HepG2 (cell line): ENCODE measurements around the gene MEX3A. TPM values are rescaled to one million over a fixed set of nuclear protein-coding genes. Genes with fewer than 3 reads are reported as not detected.

ENCODE experiments used
- ARNT2 ChIP-seq: sonication (generic); formaldehyde crosslinking; IDR thresholded peaks from 2 replicates; pipeline ENCODE4 v1.8.0; 2022; ENCODE audit warnings: mild to moderate bottlenecking, low read depth, missing genetic modification reagents, moderate library complexity
- BHLHE40 ChIP-seq: IDR thresholded peaks from 2 replicates; pipeline ENCODE4 v1.6.1; 2011; ENCODE audit warnings: low read length, improper control_type of control experiment
- CAMTA2 ChIP-seq: sonication (generic); formaldehyde crosslinking; IDR thresholded peaks from 2 replicates; pipeline ENCODE4 v1.4.0; 2020; ENCODE audit warnings: mild to moderate bottlenecking, missing genetic modification reagents, borderline replicate concordance
- DPF2 ChIP-seq: sonication (generic); formaldehyde crosslinking; IDR thresholded peaks from 2 replicates; pipeline ENCODE4 v1.4.0; 2020; ENCODE audit warnings: mild to moderate bottlenecking, low read depth, missing genetic modification reagents, borderline replicate concordance
- HES4 ChIP-seq: sonication (generic); formaldehyde crosslinking; IDR thresholded peaks from 2 replicates; pipeline ENCODE4 v1.9.0; 2021; ENCODE audit warnings: mild to moderate bottlenecking, missing genetic modification reagents, borderline replicate concordance
- KAT2B ChIP-seq: fragments of 150-350 bp; IDR thresholded peaks from 2 replicates; pipeline ENCODE4 v1.6.1; 2014; ENCODE audit warnings: low read depth, low read length, borderline replicate concordance
- KAT8 ChIP-seq: IDR thresholded peaks from 2 replicates; pipeline ENCODE4 v1.6.1; 2016; ENCODE audit warnings: missing genetic modification reagents, missing compliant biosample characterization
- MATR3 ChIP-seq: sonication (generic); formaldehyde crosslinking; IDR thresholded peaks from 2 replicates; pipeline ENCODE4 v1.4.0; 2020; ENCODE audit warnings: missing genetic modification reagents
- MBNL3 ChIP-seq: fragments of 250-450 bp; sonication (Bioruptor Pico); conservative IDR thresholded peaks from 2 replicates; pipeline ENCODE4 v1.8.0; 2022; ENCODE audit warnings: mild to moderate bottlenecking, inconsistent platforms
- MEIS1 ChIP-seq: sonication (generic); formaldehyde crosslinking; IDR thresholded peaks from 2 replicates; pipeline ENCODE4 v1.9.0; 2021; ENCODE audit warnings: mild to moderate bottlenecking, missing genetic modification reagents, moderate library complexity, borderline replicate concordance
- NFATC3 ChIP-seq: sonication (generic); formaldehyde crosslinking; IDR thresholded peaks from 2 replicates; pipeline ENCODE4 v1.5.1; 2020; ENCODE audit warnings: mild to moderate bottlenecking, missing genetic modification reagents
- REL ChIP-seq: sonication (generic); formaldehyde crosslinking; conservative IDR thresholded peaks from 2 replicates; pipeline ENCODE4 v1.8.0; 2022; ENCODE audit warnings: mild to moderate bottlenecking, missing genetic modification reagents, moderate library complexity
- SAP130 ChIP-seq: IDR thresholded peaks from 2 replicates; pipeline ENCODE4 v1.6.1; 2016; ENCODE audit warnings: low read depth
- SCMH1 ChIP-seq: sonication (generic); formaldehyde crosslinking; IDR thresholded peaks from 2 replicates; pipeline ENCODE4 v1.9.0; 2021; ENCODE audit warnings: missing genetic modification reagents, mild to moderate bottlenecking, borderline replicate concordance
- SMC3 ChIP-seq: IDR thresholded peaks from 2 replicates; pipeline ENCODE4 v1.6.1; 2011; ENCODE audit warnings: low read length, improper control_type of control experiment
- TCF12 ChIP-seq, 2 experiments: fragments of 450-650 bp in 1 of 2; sonication (generic) in 1 of 2; formaldehyde crosslinking in 1 of 2; IDR thresholded peaks; 2 replicates each; pipeline versions ENCODE4 v1.6.1 to v1.8.0; 2017 to 2022; ENCODE audit warnings: antibody characterized with exemption in 1 of 2, mild to moderate bottlenecking in 1 of 2, missing genetic modification reagents in 1 of 2, moderate library complexity in 1 of 2
- THAP7 ChIP-seq: sonication (generic); formaldehyde crosslinking; IDR thresholded peaks from 2 replicates; pipeline ENCODE4 v1.8.1; 2023; ENCODE audit warnings: mild to moderate bottlenecking, missing genetic modification reagents
- XBP1 ChIP-seq: sonication (generic); formaldehyde crosslinking; IDR thresholded peaks from 2 replicates; pipeline ENCODE4 v1.5.0; 2020; ENCODE audit warnings: missing genetic modification reagents
- ZEB1 ChIP-seq: IDR thresholded peaks from 2 replicates; pipeline ENCODE4 v1.6.1; 2012; ENCODE audit warnings: mild to moderate bottlenecking, low read depth, inconsistent platforms; ENCODE audit not compliant: insufficient replicate concordance
- ZNF121 ChIP-seq: sonication (generic); formaldehyde crosslinking; IDR thresholded peaks from 2 replicates; pipeline ENCODE4 v1.5.0; 2020; ENCODE audit warnings: mild to moderate bottlenecking, missing genetic modification reagents
- ZNF234 ChIP-seq: sonication (generic); formaldehyde crosslinking; conservative IDR thresholded peaks from 2 replicates; pipeline ENCODE4 v1.5.1; 2020; ENCODE audit warnings: mild to moderate bottlenecking, missing genetic modification reagents
- ZNF496 ChIP-seq: sonication (generic); formaldehyde crosslinking; IDR thresholded peaks from 2 replicates; pipeline ENCODE4 v1.8.1; 2023; ENCODE audit warnings: mild to moderate bottlenecking, moderate library complexity, missing genetic modification reagents; ENCODE audit not compliant: insufficient replicate concordance
- polyA plus RNA-seq, 8 experiments: library from polyadenylated mRNA; depleted of rRNA in 3 of 8; stranded (reverse) in 7 of 8; unstranded in 1 of 8; fragments of >200 nt; fragmentation: Illumina TruSeq in 4 of 8; extraction: Trizol in 4 of 8; gene quantifications; 2 replicates each; pipeline versions ENCODE4 v1.2.1 to v1.2.3, GENCODE V29; 2011 to 2016; ENCODE audit warnings: low read depth in 4 of 8, missing spikeins in 1 of 8, mixed read lengths in 1 of 8; ENCODE audit not compliant: insufficient read depth in 1 of 8
- total RNA-seq, 5 experiments: library from RNA; depleted of rRNA; stranded (reverse); fragments of >200 nt; fragmentation: Illumina TruSeq; extraction: Trizol; gene quantifications; 2 replicates each; pipeline ENCODE4 v1.2.3, GENCODE V29; 2016; ENCODE audit warnings: low read depth in 1 of 5
- TF ChIP-seq, protein P1 (sequence below): sonication (generic); formaldehyde crosslinking; IDR thresholded peaks from 2 replicates; pipeline ENCODE4 v1.5.0; 2020; ENCODE audit warnings: missing genetic modification reagents
- TF ChIP-seq, protein P2 (sequence below): sonication (generic); formaldehyde crosslinking; IDR thresholded peaks from 2 replicates; pipeline ENCODE4 v1.5.1; 2020; ENCODE audit warnings: missing genetic modification reagents, mild to moderate bottlenecking, borderline replicate concordance
- TF ChIP-seq, protein P3 (sequence below): sonication (generic); formaldehyde crosslinking; IDR thresholded peaks from 2 replicates; pipeline ENCODE4 v1.4.0; 2020; ENCODE audit warnings: missing genetic modification reagents

The MEX3A gene
- total and polyA plus RNA-seq, 2 of the 13 experiments (the other 11 are each of a cell fraction or from before 2014, with no cell fraction given): 7.6 to 9.1 TPM

- TF ChIP-seq, protein P1, sequence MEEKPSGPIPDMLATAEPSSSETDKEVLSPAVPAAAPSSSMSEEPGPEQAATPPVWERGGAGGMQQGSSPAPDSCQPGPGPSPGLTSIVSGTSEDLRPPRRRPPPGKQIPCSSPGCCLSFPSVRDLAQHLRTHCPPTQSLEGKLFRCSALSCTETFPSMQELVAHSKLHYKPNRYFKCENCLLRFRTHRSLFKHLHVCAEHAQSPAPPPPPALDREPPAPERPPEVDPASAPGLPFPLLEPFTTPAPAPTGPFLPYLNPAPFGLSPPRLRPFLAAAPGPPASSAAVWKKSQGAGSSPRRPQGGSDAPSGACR (CRISPR knock-in tag): no peak; the same call in 1 of the 2 replicates
- peak; percentile 34; the same call in 1 of the 2 replicates for TF ChIP-seq ARNT2
- TF ChIP-seq SAP130 (CRISPR knock-in tag): peak; percentile 68
- TF ChIP-seq, protein P2, sequence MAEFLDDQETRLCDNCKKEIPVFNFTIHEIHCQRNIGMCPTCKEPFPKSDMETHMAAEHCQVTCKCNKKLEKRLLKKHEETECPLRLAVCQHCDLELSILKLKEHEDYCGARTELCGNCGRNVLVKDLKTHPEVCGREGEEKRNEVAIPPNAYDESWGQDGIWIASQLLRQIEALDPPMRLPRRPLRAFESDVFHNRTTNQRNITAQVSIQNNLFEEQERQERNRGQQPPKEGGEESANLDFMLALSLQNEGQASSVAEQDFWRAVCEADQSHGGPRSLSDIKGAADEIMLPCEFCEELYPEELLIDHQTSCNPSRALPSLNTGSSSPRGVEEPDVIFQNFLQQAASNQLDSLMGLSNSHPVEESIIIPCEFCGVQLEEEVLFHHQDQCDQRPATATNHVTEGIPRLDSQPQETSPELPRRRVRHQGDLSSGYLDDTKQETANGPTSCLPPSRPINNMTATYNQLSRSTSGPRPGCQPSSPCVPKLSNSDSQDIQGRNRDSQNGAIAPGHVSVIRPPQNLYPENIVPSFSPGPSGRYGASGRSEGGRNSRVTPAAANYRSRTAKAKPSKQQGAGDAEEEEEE: no peak
- no peak for TF ChIP-seq MATR3 (CRISPR knock-in tag)
- no peak for TF ChIP-seq ZNF121 (CRISPR knock-in tag)
- TF ChIP-seq, protein P3, sequence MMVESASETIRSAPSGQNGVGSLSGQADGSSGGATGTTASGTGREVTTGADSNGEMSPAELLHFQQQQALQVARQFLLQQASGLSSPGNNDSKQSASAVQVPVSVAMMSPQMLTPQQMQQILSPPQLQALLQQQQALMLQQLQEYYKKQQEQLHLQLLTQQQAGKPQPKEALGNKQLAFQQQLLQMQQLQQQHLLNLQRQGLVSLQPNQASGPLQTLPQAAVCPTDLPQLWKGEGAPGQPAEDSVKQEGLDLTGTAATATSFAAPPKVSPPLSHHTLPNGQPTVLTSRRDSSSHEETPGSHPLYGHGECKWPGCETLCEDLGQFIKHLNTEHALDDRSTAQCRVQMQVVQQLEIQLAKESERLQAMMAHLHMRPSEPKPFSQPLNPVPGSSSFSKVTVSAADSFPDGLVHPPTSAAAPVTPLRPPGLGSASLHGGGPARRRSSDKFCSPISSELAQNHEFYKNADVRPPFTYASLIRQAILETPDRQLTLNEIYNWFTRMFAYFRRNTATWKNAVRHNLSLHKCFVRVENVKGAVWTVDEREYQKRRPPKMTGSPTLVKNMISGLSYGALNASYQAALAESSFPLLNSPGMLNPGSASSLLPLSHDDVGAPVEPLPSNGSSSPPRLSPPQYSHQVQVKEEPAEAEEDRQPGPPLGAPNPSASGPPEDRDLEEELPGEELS (CRISPR knock-in tag): no peak
- TF ChIP-seq MEIS1: no peak
- TF ChIP-seq BHLHE40: no peak
- TF ChIP-seq XBP1 (CRISPR knock-in tag): no peak
- no peak for TF ChIP-seq DPF2 (CRISPR knock-in tag)
- no peak for TF ChIP-seq REL (CRISPR knock-in tag)
- TF ChIP-seq ZNF496 (CRISPR knock-in tag): no peak
- TF ChIP-seq ZEB1: no peak
- TF ChIP-seq HES4 (CRISPR knock-in tag): 0 out of 2 replicates have a peak, but pooled peaks have one; percentile 38
- TF ChIP-seq ZNF234 (CRISPR knock-in tag): no peak
- TF ChIP-seq NFATC3 (CRISPR knock-in tag): no peak
- TF ChIP-seq THAP7: no peak
- no peak for TF ChIP-seq TCF12 (IDR thresholded peaks at IDR 0.05)
- TF ChIP-seq TCF12 (CRISPR knock-in tag; IDR thresholded peaks at IDR 0.05): no peak
- no peak for TF ChIP-seq CAMTA2 (CRISPR knock-in tag)
- TF ChIP-seq MBNL3 (CRISPR knock-in tag): no peak
- TF ChIP-seq SMC3: no peak
- TF ChIP-seq KAT8 (CRISPR knock-in tag): no peak; the same call in 1 of the 2 replicates
- TF ChIP-seq SCMH1 (CRISPR knock-in tag): no peak
- TF ChIP-seq KAT2B: no peak
Measured at GRCh38 chr1:156052862-156053767, 29.1 kb downstream of the MEX3A start (continued).
